Medulla oblongata (tissue), 1 donor: ENCODE results near the gene PF4V1.

Experiments
- DNase-seq: peaks from one replicate; pipeline ENCODE4 v3.0.0-alpha.2; 2015; ENCODE audit errors: extremely low spot score

The PF4V1 gene

GRCh38 chr4:73853246-73853704 lies at the start of gene PF4V1:
Gene PF4V1, plus strand, starts transcription at chr4:73853296. Its CDS starts 67 bp downstream, at chr4:73853363.
- no peak for DNase-seq

- DNase-seq, result no peak
Measured at GRCh38 chr4:73810191-73810590, 42.9 kb upstream of the PF4V1 start.

- no peak for DNase-seq
Measured at GRCh38 chr4:73811841-73812240, 41.3 kb upstream of the PF4V1 start.

GRCh38 chr4:73814679-73815078 lies 38.4 kb upstream of the PF4V1 start:
- DNase-seq, result no peak

- DNase-seq, result peak; percentile 28
Measured at GRCh38 chr4:73815145-73815544, 38.0 kb upstream of the PF4V1 start.

GRCh38 chr4:73816814-73817213 lies 36.3 kb upstream of the PF4V1 start:
- no peak for DNase-seq

GRCh38 chr4:73817341-73817740 lies 35.8 kb upstream of the PF4V1 start:
- no peak for DNase-seq

GRCh38 chr4:73821325-73821724 lies 31.8 kb upstream of the PF4V1 start:
- no peak for DNase-seq

GRCh38 chr4:73822389-73822788 lies 30.7 kb upstream of the PF4V1 start:
- no peak for DNase-seq

GRCh38 chr4:73822812-73823504 lies 30.1 kb upstream of the PF4V1 start:
- DNase-seq, result peak; percentile 34

- DNase-seq, result no peak
Measured at GRCh38 chr4:73823760-73824159, 29.3 kb upstream of the PF4V1 start.

- no peak for DNase-seq
Measured at GRCh38 chr4:73828956-73829355, 24.1 kb upstream of the PF4V1 start.

GRCh38 chr4:73831569-73831968 lies 21.5 kb upstream of the PF4V1 start:
- no peak for DNase-seq

GRCh38 chr4:73832651-73833237 lies 20.4 kb upstream of the PF4V1 start:
- no peak for DNase-seq

GRCh38 chr4:73836373-73837279 lies 16.5 kb upstream of the PF4V1 start, which contains the start of gene CXCL6:
Gene CXCL6, plus strand, starts transcription at chr4:73836678. Its CDS starts 73 bp downstream, at chr4:73836751.
- DNase-seq, result no peak

- DNase-seq, result no peak
Measured at GRCh38 chr4:73839071-73839470, 14.0 kb upstream of the PF4V1 start.

GRCh38 chr4:73839715-73840114 lies 13.4 kb upstream of the PF4V1 start:
- no peak for DNase-seq

- no peak for DNase-seq
Measured at GRCh38 chr4:73841243-73841925, 11.7 kb upstream of the PF4V1 start.

GRCh38 chr4:73842696-73843095 lies 10.4 kb upstream of the PF4V1 start:
- DNase-seq, result no peak

- no peak for DNase-seq
Measured at GRCh38 chr4:73843369-73843768, 9.7 kb upstream of the PF4V1 start.

- DNase-seq, result no peak
Measured at GRCh38 chr4:73844345-73844744, 8.8 kb upstream of the PF4V1 start.

GRCh38 chr4:73844806-73845205 lies 8.3 kb upstream of the PF4V1 start:
- no peak for DNase-seq
